Suprapubic skin (tissue), 4 donors: ENCODE measurements around the gene MAD1L1. TPM values are rescaled to one million over a fixed set of nuclear protein-coding genes. Genes with fewer than 3 reads are reported as not detected.

Experiments
- DNase-seq, 2 donors: peaks; one replicate each; pipeline ENCODE4 v3.0.0-alpha.2; 2019; ENCODE audit warnings: low spot score in 2 of 2
- H3K27ac ChIP-seq: fragments of 200-600 bp; sonication (generic); one replicate; pipeline ENCODE4 v1.5.1; 2019
- H3K27me3 ChIP-seq: fragments of 200-600 bp; sonication (generic); one replicate; pipeline ENCODE4 v1.5.1; 2019
- H3K36me3 ChIP-seq: fragments of 200-600 bp; sonication (generic); one replicate; pipeline ENCODE4 v1.5.1; 2019
- H3K4me1 ChIP-seq: fragments of 200-600 bp; sonication (generic); one replicate; pipeline ENCODE4 v1.5.1; 2019
- H3K4me3 ChIP-seq: fragments of 200-600 bp; sonication (generic); one replicate; pipeline ENCODE4 v1.5.1; 2019; ENCODE audit warnings: mild to moderate bottlenecking
- H3K9me3 ChIP-seq: fragments of 200-600 bp; sonication (generic); one replicate; pipeline ENCODE4 v1.5.1; 2019
- CTCF ChIP-seq, 2 donors: fragments of 200-600 bp in 1 of 2; fragments of 450-650 bp in 1 of 2; sonication (generic) in 1 of 2; IDR thresholded peaks; one replicate each; pipeline ENCODE4 v1.5.1; 2016 to 2019; ENCODE audit warnings: antibody characterized with exemption in 2 of 2, mild to moderate bottlenecking in 1 of 2, moderate library complexity in 1 of 2
- EP300 ChIP-seq: sonication (generic); formaldehyde crosslinking; IDR thresholded peaks from one replicate; pipeline ENCODE4 v1.6.1; 2017; ENCODE audit warnings: antibody characterized with exemption
- POLR2A ChIP-seq, 2 donors: fragments of 450-650 bp; IDR thresholded peaks; one replicate each; pipeline ENCODE4 v1.6.1; 2017; ENCODE audit warnings: antibody characterized with exemption in 2 of 2, mild to moderate bottlenecking in 2 of 2, moderate library complexity in 2 of 2
- POLR2AphosphoS5 ChIP-seq, 3 donors: sonication (generic); formaldehyde crosslinking; IDR thresholded peaks; one replicate each; pipeline ENCODE4 v1.6.1; 2017; ENCODE audit warnings: antibody characterized with exemption in 3 of 3
- whole genome bisulfite sequencing: methylation state at CpG from one replicate; pipeline ENCODE4 v1.1.5; 2018; 5-methylcytosine and 5-hydroxymethylcytosine counted together
- total RNA-seq, 4 donors: library from RNA; depleted of rRNA; stranded (reverse); fragments of >200 nt; gene quantifications; one replicate each; pipeline ENCODE4 v1.1.0, GENCODE V29; 2016

Gene MAD1L1
- total RNA-seq, 4 donors from 2014 or later = 53.2 to 69.8 (median 62.2) TPM

- Histone ChIP-seq H3K4me3 (no peak overlapping the region), H3K27ac (no peak overlapping the region), H3K27me3 (no peaks in the 10 kb centered on the region), H3K4me1 (no peaks in the 10 kb centered on the region), H3K9me3 (no peaks in the 10 kb centered on the region), H3K36me3 (peaks cover 95% of the 10 kb centered on the region)
- 90% methylated on average over 9 of the region's 9 CpGs for WGBS
- no peak for DNase-seq
- no peak for TF ChIP-seq EP300
- TF ChIP-seq POLR2A (IDR thresholded peaks at IDR 0.05) = no peak
- no peak for TF ChIP-seq CTCF (IDR thresholded peaks at IDR 0.05)
- no peak for TF ChIP-seq POLR2AphosphoS5 (IDR thresholded peaks at IDR 0.05)
Measured at GRCh38 chr7:2218444-2218785, 14.3 kb downstream of the MAD1L1 start.

- TF ChIP-seq POLR2A (IDR thresholded peaks at IDR 0.05) = no peak
- no peak for TF ChIP-seq CTCF (IDR thresholded peaks at IDR 0.05)
- TF ChIP-seq EP300 = no peak
- no peak for TF ChIP-seq POLR2AphosphoS5 (IDR thresholded peaks at IDR 0.05)
- 83% methylated on average over 15 of the region's 19 CpGs for WGBS
- no peaks in the 10 kb centered on the region for H3K4me1 ChIP-seq
- H3K27me3 ChIP-seq = no peaks in the 10 kb centered on the region
- no peak overlapping the region for H3K4me3 ChIP-seq
- DNase-seq = no peak
- no peaks in the 10 kb centered on the region for H3K9me3 ChIP-seq
- H3K27ac ChIP-seq = no peak overlapping the region
- peaks cover 96% of the 10 kb centered on the region for H3K36me3 ChIP-seq
Measured at GRCh38 chr7:2217716-2218443, 14.9 kb downstream of the MAD1L1 start.

GRCh38 chr7:2217206-2217605 is 15.5 kb downstream of the MAD1L1 start:
- TF ChIP-seq EP300 = no peak
- TF ChIP-seq CTCF (IDR thresholded peaks at IDR 0.05) = no peak
- no peak for TF ChIP-seq POLR2AphosphoS5 (IDR thresholded peaks at IDR 0.05)
- no peak for TF ChIP-seq POLR2A (IDR thresholded peaks at IDR 0.05)
- no peaks in the 10 kb centered on the region for H3K4me1 ChIP-seq
- H3K27me3 ChIP-seq = no peaks in the 10 kb centered on the region
- H3K9me3 ChIP-seq = no peaks in the 10 kb centered on the region
- DNase-seq = no peak
- peaks cover 97% of the 10 kb centered on the region for H3K36me3 ChIP-seq
- H3K4me3 ChIP-seq = no peak overlapping the region
- no peak overlapping the region for H3K27ac ChIP-seq
- 93% methylated on average over 10 of the region's 10 CpGs for WGBS

- H3K4me3 ChIP-seq = no peak overlapping the region
- no peaks in the 10 kb centered on the region for H3K27me3 ChIP-seq
- H3K27ac ChIP-seq = no peak overlapping the region
- TF ChIP-seq EP300 = no peak
- no peak for TF ChIP-seq CTCF (IDR thresholded peaks at IDR 0.05)
- no peak for TF ChIP-seq POLR2AphosphoS5 (IDR thresholded peaks at IDR 0.05)
- no peak for TF ChIP-seq POLR2A (IDR thresholded peaks at IDR 0.05)
- no peaks in the 10 kb centered on the region for H3K9me3 ChIP-seq
- WGBS = 97% methylated on average over 11 of the region's 17 CpGs
- H3K4me1 ChIP-seq = no peaks in the 10 kb centered on the region
- DNase-seq = no peak
- peaks cover 97% of the 10 kb centered on the region for H3K36me3 ChIP-seq
Measured at GRCh38 chr7:2215851-2216250, 16.9 kb downstream of the MAD1L1 start.

GRCh38 chr7:2214636-2215035 is 18.1 kb downstream of the MAD1L1 start:
- Histone ChIP-seq H3K36me3 (peaks cover 89% of the 10 kb centered on the region), H3K4me1 (no peaks in the 10 kb centered on the region), H3K4me3 (no peak overlapping the region), H3K27ac (no peak overlapping the region), H3K27me3 (no peaks in the 10 kb centered on the region), H3K9me3 (no peaks in the 10 kb centered on the region)
- WGBS = 93% methylated on average over 8 of the region's 9 CpGs
- DNase-seq = no peak
- no peak for TF ChIP-seq POLR2AphosphoS5 (IDR thresholded peaks at IDR 0.05)
- no peak for TF ChIP-seq EP300
- TF ChIP-seq CTCF (IDR thresholded peaks at IDR 0.05) = no peak
- no peak for TF ChIP-seq POLR2A (IDR thresholded peaks at IDR 0.05)
